ENCODE data around the gene TSPAN1. TPM values are rescaled to one million over a fixed set of nuclear protein-coding genes. Genes with fewer than 3 reads are reported as not detected.

TSPAN1 gene
- total RNA-seq (1 to 10 TPM in 5 of 9 donors, under 1 TPM in 4; 0.63 to 3.5 (median 1.1) TPM), polyA plus RNA-seq (1 to 10 TPM in 1 of 2 donors, under 1 TPM in 1; 0.65 to 5.5 TPM)
- long read RNA-seq, donor 1, partial matches to known transcripts = 0 of 2 reads
- long read RNA-seq, donor 1, other reads (novel, unspliced or antisense) = 2 of 2 reads
- long read RNA-seq, donor 2, partial matches to known transcripts = 0 of 23 reads
- long read RNA-seq, donor 2, other reads (novel, unspliced or antisense) = 23 of 23 reads
- long read RNA-seq, donor 3, partial matches to known transcripts = 0 of 2 reads
- long read RNA-seq, donor 3, other reads (novel, unspliced or antisense) = 2 of 2 reads

DNA sequence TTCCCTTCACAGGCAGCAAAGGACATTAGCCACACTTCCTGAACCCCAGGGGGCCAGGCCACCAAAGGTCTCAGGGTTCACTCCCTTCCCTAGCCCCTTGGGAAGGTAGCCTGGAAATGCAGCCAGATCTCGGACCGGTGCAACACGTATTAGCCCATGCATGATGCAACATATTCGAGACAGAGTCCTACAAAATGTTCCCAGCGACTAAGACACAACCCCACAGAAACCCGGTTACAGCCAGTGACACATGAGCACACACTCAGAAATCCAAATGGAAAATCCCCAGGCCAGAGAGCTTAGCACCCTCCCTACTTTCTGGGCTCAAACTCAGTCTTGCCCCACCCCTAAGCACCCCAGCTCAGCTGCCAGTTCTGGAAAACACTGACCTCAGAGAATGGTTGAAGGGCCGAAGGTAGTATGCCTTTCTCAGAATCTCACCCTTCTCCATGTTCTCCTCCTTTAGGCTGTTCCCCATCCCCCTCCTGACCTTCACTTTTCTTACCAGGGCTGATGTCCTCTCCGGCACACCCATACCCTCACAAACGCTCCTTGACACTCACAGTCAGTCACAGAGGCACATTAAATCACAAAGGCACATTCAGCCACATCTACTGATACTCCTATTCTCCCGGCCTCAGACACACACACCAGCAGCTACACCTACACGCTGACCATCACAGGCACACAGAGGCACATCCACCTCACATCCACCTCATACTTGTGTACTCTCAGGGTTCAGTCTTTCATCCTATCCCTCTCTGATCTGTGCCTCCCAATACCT lies at the start of gene TSPAN1:
Gene TSPAN1, plus strand, starts transcription at position 640 of the 784 bp plus-strand sequence. CDS start 6,021 bp downstream, outside the sequence.
- H3K27ac ChIP-seq = peak within 1 kb of the TSS; percentile 28 to 93 (median 76)
- peak in 3 of 4 donors; percentile 22 to 35 (median 27) for ATAC-seq
- intact Hi-C loops (cut with DNase I) = loop anchor here in 2 of 10 donors (5.0 to 10.0 kb wide), 2 partner anchors 42 to 280 kb away; partner anchors contain the start of gene PIK3R3 (in 1 of the 2)
- H3K36me3 ChIP-seq = no peaks in the 10 kb centered on the region
- no peaks in the 10 kb centered on the region for H3K27me3 ChIP-seq
- H3K4me3 ChIP-seq = no peak within 1 kb of the TSS
- H3K9me3 ChIP-seq = no peaks in the 10 kb centered on the region
- DNase-seq = peak in 2 of 5 donors; percentile 40 to 47
- H3K4me1 ChIP-seq = peaks cover 11 to 68% (median 52%) of the 10 kb centered on the region in 12 donors
- 38 to 57% (median 47%) methylated on average over 11 of the region's 11 CpGs for WGBS, 4 donors
- peak in 1 of 2 donors; percentile 45 for TF ChIP-seq POLR2A (IDR thresholded peaks at IDR 0.05)
- TF ChIP-seq, protein P1, sequence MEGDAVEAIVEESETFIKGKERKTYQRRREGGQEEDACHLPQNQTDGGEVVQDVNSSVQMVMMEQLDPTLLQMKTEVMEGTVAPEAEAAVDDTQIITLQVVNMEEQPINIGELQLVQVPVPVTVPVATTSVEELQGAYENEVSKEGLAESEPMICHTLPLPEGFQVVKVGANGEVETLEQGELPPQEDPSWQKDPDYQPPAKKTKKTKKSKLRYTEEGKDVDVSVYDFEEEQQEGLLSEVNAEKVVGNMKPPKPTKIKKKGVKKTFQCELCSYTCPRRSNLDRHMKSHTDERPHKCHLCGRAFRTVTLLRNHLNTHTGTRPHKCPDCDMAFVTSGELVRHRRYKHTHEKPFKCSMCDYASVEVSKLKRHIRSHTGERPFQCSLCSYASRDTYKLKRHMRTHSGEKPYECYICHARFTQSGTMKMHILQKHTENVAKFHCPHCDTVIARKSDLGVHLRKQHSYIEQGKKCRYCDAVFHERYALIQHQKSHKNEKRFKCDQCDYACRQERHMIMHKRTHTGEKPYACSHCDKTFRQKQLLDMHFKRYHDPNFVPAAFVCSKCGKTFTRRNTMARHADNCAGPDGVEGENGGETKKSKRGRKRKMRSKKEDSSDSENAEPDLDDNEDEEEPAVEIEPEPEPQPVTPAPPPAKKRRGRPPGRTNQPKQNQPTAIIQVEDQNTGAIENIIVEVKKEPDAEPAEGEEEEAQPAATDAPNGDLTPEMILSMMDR (IDR thresholded peaks at IDR 0.05) = no peak

- Histone ChIP-seq H3K27ac (no peak overlapping the region), H3K36me3 (no peaks in the 10 kb centered on the region), H3K9me3 (no peaks in the 10 kb centered on the region), H3K4me3 (peak overlapping the region in 10 of 12 donors; percentile 67 to 89 (median 76)), H3K4me1 (peaks cover 0 to 30% (median 2%) of the 10 kb centered on the region in 12 donors), H3K27me3 (peaks cover 0 to 9% (median 0%) of the 10 kb centered on the region in 9 donors)
- DNase-seq = no peak
- WGBS, 4 donors = 91 to 96% (median 94%) methylated on average over 3 of the region's 3 CpGs
- ATAC-seq = no peak
- intact Hi-C loops (cut with DNase I) = loop anchor here in 1 of 10 donors (10.0 kb wide), 1 partner anchor 64 kb away; no protein-coding TSS in a partner anchor
- TF ChIP-seq, protein P1 (IDR thresholded peaks at IDR 0.05) = no peak
- TF ChIP-seq POLR2A (IDR thresholded peaks at IDR 0.05) = no peak
Measured at GRCh38 chr1:46128344-46128743, 46.5 kb upstream of the TSPAN1 start.

GRCh38 chr1:46130121-46130520 lies 44.8 kb upstream of the TSPAN1 start:
- WGBS, 4 donors = 19 to 29% (median 22%) methylated on average over 1 of the region's 1 CpG
- no peak for ATAC-seq
- Histone ChIP-seq H3K4me3 (peak overlapping the region; percentile 54 to 89 (median 74)), H3K9me3 (no peaks in the 10 kb centered on the region), H3K4me1 (peaks cover under 1 to 34% (median 18%) of the 10 kb centered on the region in 12 donors), H3K36me3 (no peaks in the 10 kb centered on the region), H3K27me3 (peaks cover 0 to 9% (median 0%) of the 10 kb centered on the region in 9 donors), H3K27ac (peak overlapping the region in 9 of 12 donors; percentile 89 to 98 (median 97))
- no peak for DNase-seq
- intact Hi-C loops (cut with DNase I) = loop anchor here in 8 of 10 donors (2.0 to 5.0 kb wide), 5 partner anchors 37 to 93 kb away; partner anchors contain the start of genes P3R3URF (in 1 of the 8) and TSPAN1 (in 1 of the 8)
- no peak for TF ChIP-seq POLR2A (IDR thresholded peaks at IDR 0.05)
- TF ChIP-seq, protein P1 (IDR thresholded peaks at IDR 0.05) = no peak

Data from heart left ventricle (tissue), 16 donors.